ENCODE measurements around the gene SCP2. TPM values are rescaled to one million over a fixed set of nuclear protein-coding genes. Genes with fewer than 3 reads are reported as not detected.

Gene SCP2
- 100 to 1,000 TPM; 114 to 311 (median 223) TPM for total RNA-seq

GRCh38 chr1:52927212-52928014, at the start of gene SCP2:
SCP2 (plus strand) TSS chr1:52927276; CDS start chr1:52927397, 121 bp downstream.
- H3K4me1 ChIP-seq = peaks cover 5 to 27% (median 13%) of the 10 kb centered on the region in 4 donors
- H3K27ac ChIP-seq = peak within 1 kb of the TSS; percentile 77 to 86 (median 84)
- 1% methylated on average over 63 of the region's 65 CpGs; no CpG with 5 or more reads in 1 of the 2 donors for WGBS, 2 donors (ENCODE audit: low coverage in 1 of 2)
- DNase-seq = peak; percentile 89
- no peaks in the 10 kb centered on the region for H3K9me3 ChIP-seq
- TF ChIP-seq POLR2AphosphoS5 (IDR thresholded peaks at IDR 0.05) = peak; percentile 73 to 88 (median 81)
- TF ChIP-seq, protein P1, sequence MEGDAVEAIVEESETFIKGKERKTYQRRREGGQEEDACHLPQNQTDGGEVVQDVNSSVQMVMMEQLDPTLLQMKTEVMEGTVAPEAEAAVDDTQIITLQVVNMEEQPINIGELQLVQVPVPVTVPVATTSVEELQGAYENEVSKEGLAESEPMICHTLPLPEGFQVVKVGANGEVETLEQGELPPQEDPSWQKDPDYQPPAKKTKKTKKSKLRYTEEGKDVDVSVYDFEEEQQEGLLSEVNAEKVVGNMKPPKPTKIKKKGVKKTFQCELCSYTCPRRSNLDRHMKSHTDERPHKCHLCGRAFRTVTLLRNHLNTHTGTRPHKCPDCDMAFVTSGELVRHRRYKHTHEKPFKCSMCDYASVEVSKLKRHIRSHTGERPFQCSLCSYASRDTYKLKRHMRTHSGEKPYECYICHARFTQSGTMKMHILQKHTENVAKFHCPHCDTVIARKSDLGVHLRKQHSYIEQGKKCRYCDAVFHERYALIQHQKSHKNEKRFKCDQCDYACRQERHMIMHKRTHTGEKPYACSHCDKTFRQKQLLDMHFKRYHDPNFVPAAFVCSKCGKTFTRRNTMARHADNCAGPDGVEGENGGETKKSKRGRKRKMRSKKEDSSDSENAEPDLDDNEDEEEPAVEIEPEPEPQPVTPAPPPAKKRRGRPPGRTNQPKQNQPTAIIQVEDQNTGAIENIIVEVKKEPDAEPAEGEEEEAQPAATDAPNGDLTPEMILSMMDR (IDR thresholded peaks at IDR 0.05) = no peak
- peak; percentile 69 for TF ChIP-seq POLR2A (IDR thresholded peaks at IDR 0.05)
- no peak for TF ChIP-seq EP300 (IDR thresholded peaks at IDR 0.05; ENCODE audit: low read depth)
- no peaks in the 10 kb centered on the region for H3K36me3 ChIP-seq
- in situ Hi-C loops (cut with MboI; ENCODE audit: low pct_ligation_motif_present in 1 of 4, low pct_unique_long_range_greater_than_20kb in 1 of 4, low sequenced_read_pairs in 3 of 4) = loop anchor here in 1 of 4 donors (25.0 kb wide), 1 partner anchor 260 kb away; the partner anchor contains the start of gene CPT2
- intact Hi-C loops (cut with DNase I; ENCODE audit: low total_unique reads) = no loop called here
- peak within 1 kb of the TSS; percentile 67 to 85 (median 75) for H3K4me3 ChIP-seq
- H3K27me3 ChIP-seq = no peaks in the 10 kb centered on the region

- intact Hi-C loops (cut with DNase I; ENCODE audit: low total_unique reads) = no loop called here
- WGBS, 2 donors (ENCODE audit: low coverage in 1 of 2) = 84 to 90% methylated on average over 3 of the region's 3 CpGs
- H3K27ac ChIP-seq = no peak overlapping the region
- in situ Hi-C loops (cut with MboI; ENCODE audit: low pct_ligation_motif_present in 1 of 4, low pct_unique_long_range_greater_than_20kb in 1 of 4, low sequenced_read_pairs in 3 of 4) = no loop called here
- H3K27me3 ChIP-seq = no peaks in the 10 kb centered on the region
- TF ChIP-seq POLR2AphosphoS5 (IDR thresholded peaks at IDR 0.05) (no peak), POLR2A (IDR thresholded peaks at IDR 0.05) (no peak), EP300 (IDR thresholded peaks at IDR 0.05; ENCODE audit: low read depth) (no peak)
- TF ChIP-seq, protein P1 (IDR thresholded peaks at IDR 0.05) = no peak
- H3K4me1 ChIP-seq = no peaks in the 10 kb centered on the region
- no peaks in the 10 kb centered on the region for H3K36me3 ChIP-seq
- DNase-seq = no peak
- no peaks in the 10 kb centered on the region for H3K9me3 ChIP-seq
- H3K4me3 ChIP-seq = no peak overlapping the region
Measured at GRCh38 chr1:52877554-52877953, 49.5 kb upstream of the SCP2 start.

GRCh38 chr1:52880206-52880605, 46.9 kb upstream of the SCP2 start:
- in situ Hi-C loops (cut with MboI; ENCODE audit: low pct_ligation_motif_present in 1 of 4, low pct_unique_long_range_greater_than_20kb in 1 of 4, low sequenced_read_pairs in 3 of 4) (no loop called here), intact Hi-C loops (cut with DNase I; ENCODE audit: low total_unique reads) (no loop called here)
- no peaks in the 10 kb centered on the region for H3K4me1 ChIP-seq
- no peak for DNase-seq
- H3K36me3 ChIP-seq = no peaks in the 10 kb centered on the region
- TF ChIP-seq, protein P1 (IDR thresholded peaks at IDR 0.05) = no peak
- no peak for TF ChIP-seq POLR2A (IDR thresholded peaks at IDR 0.05)
- TF ChIP-seq POLR2AphosphoS5 (IDR thresholded peaks at IDR 0.05) = no peak
- no peak for TF ChIP-seq EP300 (IDR thresholded peaks at IDR 0.05; ENCODE audit: low read depth)
- no peak overlapping the region for H3K4me3 ChIP-seq
- no peaks in the 10 kb centered on the region for H3K9me3 ChIP-seq
- H3K27me3 ChIP-seq = no peaks in the 10 kb centered on the region
- WGBS, 2 donors (ENCODE audit: low coverage in 1 of 2) = 75 to 95% methylated on average over 2 of the region's 2 CpGs
- H3K27ac ChIP-seq = no peak overlapping the region

DNA sequence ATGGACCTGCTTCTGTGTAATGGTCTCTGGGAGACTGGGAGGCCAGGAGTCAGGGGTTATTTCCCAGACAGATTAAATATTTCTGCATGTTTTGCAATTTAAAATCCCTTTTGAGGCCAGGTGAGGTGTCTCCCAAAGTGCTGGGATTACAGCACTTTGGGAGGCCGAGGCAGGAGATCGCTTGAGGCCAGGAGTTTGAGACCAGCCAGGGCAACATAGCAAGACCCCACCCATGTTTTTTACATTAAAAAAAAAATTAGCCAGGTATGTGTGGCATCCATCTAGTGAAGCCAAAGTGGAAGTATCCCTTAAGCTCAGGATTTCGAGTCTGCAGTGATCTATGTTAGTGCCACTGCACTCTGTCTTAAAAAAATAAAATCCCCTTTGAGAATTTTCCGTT, 39.6 kb upstream of the SCP2 start:
- no peak for DNase-seq
- H3K4me1 ChIP-seq = no peaks in the 10 kb centered on the region
- H3K27ac ChIP-seq = no peak overlapping the region
- no peak for TF ChIP-seq POLR2A (IDR thresholded peaks at IDR 0.05)
- no peak for TF ChIP-seq EP300 (IDR thresholded peaks at IDR 0.05; ENCODE audit: low read depth)
- TF ChIP-seq, protein P1 (IDR thresholded peaks at IDR 0.05) = no peak
- TF ChIP-seq POLR2AphosphoS5 (IDR thresholded peaks at IDR 0.05) = no peak
- 94 to 95% methylated on average over 4 of the region's 4 CpGs for WGBS, 2 donors (ENCODE audit: low coverage in 1 of 2)
- H3K36me3 ChIP-seq = no peaks in the 10 kb centered on the region
- no peak overlapping the region for H3K4me3 ChIP-seq
- in situ Hi-C loops (cut with MboI; ENCODE audit: low pct_ligation_motif_present in 1 of 4, low pct_unique_long_range_greater_than_20kb in 1 of 4, low sequenced_read_pairs in 3 of 4) = no loop called here
- no peaks in the 10 kb centered on the region for H3K9me3 ChIP-seq
- intact Hi-C loops (cut with DNase I; ENCODE audit: low total_unique reads) = loop anchor here (5.0 kb wide), 1 partner anchor 1640 kb away; no protein-coding TSS in a partner anchor
- H3K27me3 ChIP-seq = no peaks in the 10 kb centered on the region
